Measurements from ENCODE around the gene NCEH1.
"Not testable (repeated sequence)": the region's sequence is repeated elsewhere in the genome, so short reads cannot be mapped to it uniquely, and the experiment has no call there.

Gene NCEH1

DNA sequence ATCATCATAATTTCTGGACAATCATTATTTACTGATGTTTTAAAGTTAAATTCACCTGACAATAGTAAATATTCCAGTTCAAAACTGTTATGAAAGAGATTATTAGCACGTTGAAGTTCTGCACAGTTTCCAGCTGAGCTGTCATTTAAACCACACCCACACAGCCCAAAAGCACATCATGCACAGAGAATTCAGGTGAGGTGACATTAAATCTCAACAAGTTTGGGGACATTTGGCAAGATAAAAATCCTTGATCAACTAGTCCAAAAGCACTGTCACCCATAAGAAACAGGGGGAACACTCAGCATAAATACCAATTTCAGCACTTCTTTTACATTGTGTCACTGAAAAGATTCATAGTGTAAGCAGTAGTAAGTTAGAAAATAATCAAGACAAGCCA, 6.9 kb downstream of the NCEH1 start:
- Histone ChIP-seq H3K9ac (ENCODE audit: low read depth, low read length) (no peak overlapping the region), H3K4me1 (ENCODE audit: control insufficient read depth, insufficient read depth, low read length) (peaks cover 13% of the 10 kb centered on the region), H3K36me3 (ENCODE audit: control insufficient read depth, insufficient read depth, low read length) (no peaks in the 10 kb centered on the region), H3K27me3 (ENCODE audit: control insufficient read depth, insufficient read depth, low read length) (no peaks in the 10 kb centered on the region), H3K4me3 (ENCODE audit: low read depth, low read length) (no peak overlapping the region), H3K9me3 (ENCODE audit: control insufficient read depth, insufficient read depth, low read length) (no peaks in the 10 kb centered on the region)

GRCh38 chr3:172702731-172703130, 8.1 kb downstream of the NCEH1 start:
- not testable (repeated sequence) for H3K9me3 ChIP-seq (ENCODE audit: control insufficient read depth, insufficient read depth, low read length); H3K9ac ChIP-seq (ENCODE audit: low read depth, low read length); H3K4me3 ChIP-seq (ENCODE audit: low read depth, low read length); H3K27me3 ChIP-seq (ENCODE audit: control insufficient read depth, insufficient read depth, low read length); H3K36me3 ChIP-seq (ENCODE audit: control insufficient read depth, insufficient read depth, low read length)
- H3K4me1 ChIP-seq (ENCODE audit: control insufficient read depth, insufficient read depth, low read length), result peaks cover 11% of the 10 kb centered on the region

- Histone ChIP-seq H3K9ac (ENCODE audit: low read depth, low read length) (no peak overlapping the region), H3K4me1 (ENCODE audit: control insufficient read depth, insufficient read depth, low read length) (peaks cover 15% of the 10 kb centered on the region), H3K27me3 (ENCODE audit: control insufficient read depth, insufficient read depth, low read length) (no peaks in the 10 kb centered on the region), H3K9me3 (ENCODE audit: control insufficient read depth, insufficient read depth, low read length) (no peaks in the 10 kb centered on the region), H3K4me3 (ENCODE audit: low read depth, low read length) (no peak overlapping the region), H3K36me3 (ENCODE audit: control insufficient read depth, insufficient read depth, low read length) (no peaks in the 10 kb centered on the region)
These were observed 8.6 kb downstream of the NCEH1 start for GRCh38 chr3:172702256-172702655.

DNA sequence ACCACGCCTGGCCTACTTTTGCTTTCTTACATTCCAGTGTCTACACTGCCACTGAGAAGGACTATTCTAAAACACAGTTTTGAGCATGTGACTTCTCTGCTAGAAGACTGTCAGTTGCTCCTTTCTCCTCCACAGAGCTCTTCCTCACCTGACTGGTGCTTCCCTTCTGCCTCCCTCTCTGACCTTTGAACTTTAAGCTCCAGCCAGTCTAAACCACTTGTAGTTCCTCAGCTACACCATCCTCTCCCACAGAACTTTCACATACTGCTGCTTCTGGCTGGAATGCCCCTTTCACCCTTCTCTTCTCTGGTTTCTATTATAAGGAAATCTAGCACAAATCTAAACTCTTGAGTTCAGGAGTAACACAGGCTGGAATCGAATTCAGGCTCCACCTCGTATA, 9.1 kb downstream of the NCEH1 start:
- Histone ChIP-seq H3K36me3 (ENCODE audit: control insufficient read depth, insufficient read depth, low read length) (no peaks in the 10 kb centered on the region), H3K9me3 (ENCODE audit: control insufficient read depth, insufficient read depth, low read length) (no peaks in the 10 kb centered on the region), H3K27me3 (ENCODE audit: control insufficient read depth, insufficient read depth, low read length) (no peaks in the 10 kb centered on the region), H3K4me3 (ENCODE audit: low read depth, low read length) (no peak overlapping the region), H3K4me1 (ENCODE audit: control insufficient read depth, insufficient read depth, low read length) (peaks cover 12% of the 10 kb centered on the region), H3K9ac (ENCODE audit: low read depth, low read length) (no peak overlapping the region)

DNA sequence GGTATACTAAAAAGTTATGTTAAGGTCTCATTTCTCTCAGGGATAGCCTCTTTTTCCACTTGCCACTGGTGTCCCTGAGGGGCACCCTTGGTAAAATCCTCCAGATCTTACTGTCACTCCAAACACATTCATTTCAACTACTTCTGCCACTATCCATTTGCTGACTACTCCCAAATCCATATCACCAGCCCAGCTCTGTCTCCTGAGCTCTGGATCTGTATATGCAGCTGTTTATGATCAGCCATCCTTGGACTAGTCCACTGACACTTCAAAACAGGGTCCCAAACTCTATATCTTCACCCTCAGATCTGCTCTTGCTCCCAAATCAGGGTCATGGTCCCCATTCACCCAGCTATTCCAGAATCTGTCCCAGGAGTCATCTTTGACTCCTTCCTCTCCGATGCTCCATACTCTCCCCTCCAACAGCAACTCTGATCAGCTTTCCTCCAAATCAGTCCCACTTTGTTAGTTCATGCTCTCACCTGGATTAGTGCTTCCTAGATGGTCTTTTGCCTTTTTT, 9.9 kb downstream of the NCEH1 start:
- Histone ChIP-seq H3K4me3 (ENCODE audit: low read depth, low read length) (no peak overlapping the region), H3K9me3 (ENCODE audit: control insufficient read depth, insufficient read depth, low read length) (no peaks in the 10 kb centered on the region), H3K27me3 (ENCODE audit: control insufficient read depth, insufficient read depth, low read length) (no peaks in the 10 kb centered on the region), H3K9ac (ENCODE audit: low read depth, low read length) (no peak overlapping the region), H3K4me1 (ENCODE audit: control insufficient read depth, insufficient read depth, low read length) (peaks cover 12% of the 10 kb centered on the region), H3K36me3 (ENCODE audit: control insufficient read depth, insufficient read depth, low read length) (no peaks in the 10 kb centered on the region)

GRCh38 chr3:172700256-172700655, 10.6 kb downstream of the NCEH1 start:
- Histone ChIP-seq H3K36me3 (ENCODE audit: control insufficient read depth, insufficient read depth, low read length) (no peaks in the 10 kb centered on the region), H3K4me1 (ENCODE audit: control insufficient read depth, insufficient read depth, low read length) (peaks cover 12% of the 10 kb centered on the region), H3K9ac (ENCODE audit: low read depth, low read length) (no peak overlapping the region), H3K27me3 (ENCODE audit: control insufficient read depth, insufficient read depth, low read length) (no peaks in the 10 kb centered on the region), H3K9me3 (ENCODE audit: control insufficient read depth, insufficient read depth, low read length) (no peaks in the 10 kb centered on the region), H3K4me3 (ENCODE audit: low read depth, low read length) (no peak overlapping the region)

- Histone ChIP-seq H3K27me3 (ENCODE audit: control insufficient read depth, insufficient read depth, low read length) (no peaks in the 10 kb centered on the region), H3K4me3 (ENCODE audit: low read depth, low read length) (no peak overlapping the region), H3K9me3 (ENCODE audit: control insufficient read depth, insufficient read depth, low read length) (no peaks in the 10 kb centered on the region), H3K4me1 (ENCODE audit: control insufficient read depth, insufficient read depth, low read length) (peaks cover 12% of the 10 kb centered on the region), H3K36me3 (ENCODE audit: control insufficient read depth, insufficient read depth, low read length) (no peaks in the 10 kb centered on the region), H3K9ac (ENCODE audit: low read depth, low read length) (no peak overlapping the region)
These were observed 11.8 kb downstream of the NCEH1 start for GRCh38 chr3:172699031-172699430.

DNA sequence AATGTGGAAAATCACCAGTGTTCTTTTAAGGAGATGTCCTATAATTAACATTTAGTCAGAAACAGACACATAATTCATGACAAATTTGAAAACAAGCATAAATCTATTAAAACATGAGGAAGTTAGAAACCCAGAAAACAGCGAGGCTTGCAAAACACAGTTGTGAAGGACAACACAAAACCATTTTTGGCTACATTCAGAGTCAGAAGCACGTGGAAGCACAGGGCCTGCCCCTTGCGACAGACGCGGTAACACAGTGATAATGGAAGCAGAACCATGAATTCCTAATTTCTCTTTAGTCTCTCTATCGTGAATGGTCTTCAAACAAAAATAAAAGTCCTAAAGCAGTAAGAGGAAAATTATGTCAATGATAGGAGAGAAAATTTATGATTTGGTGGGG, 12.2 kb downstream of the NCEH1 start:
- H3K4me3 ChIP-seq (ENCODE audit: low read depth, low read length), result no peak overlapping the region
- no peaks in the 10 kb centered on the region for H3K36me3 ChIP-seq (ENCODE audit: control insufficient read depth, insufficient read depth, low read length)
- no peaks in the 10 kb centered on the region for H3K27me3 ChIP-seq (ENCODE audit: control insufficient read depth, insufficient read depth, low read length)
- H3K9ac ChIP-seq (ENCODE audit: low read depth, low read length), result no peak overlapping the region
- peaks cover 12% of the 10 kb centered on the region for H3K4me1 ChIP-seq (ENCODE audit: control insufficient read depth, insufficient read depth, low read length)
- no peaks in the 10 kb centered on the region for H3K9me3 ChIP-seq (ENCODE audit: control insufficient read depth, insufficient read depth, low read length)

DNA sequence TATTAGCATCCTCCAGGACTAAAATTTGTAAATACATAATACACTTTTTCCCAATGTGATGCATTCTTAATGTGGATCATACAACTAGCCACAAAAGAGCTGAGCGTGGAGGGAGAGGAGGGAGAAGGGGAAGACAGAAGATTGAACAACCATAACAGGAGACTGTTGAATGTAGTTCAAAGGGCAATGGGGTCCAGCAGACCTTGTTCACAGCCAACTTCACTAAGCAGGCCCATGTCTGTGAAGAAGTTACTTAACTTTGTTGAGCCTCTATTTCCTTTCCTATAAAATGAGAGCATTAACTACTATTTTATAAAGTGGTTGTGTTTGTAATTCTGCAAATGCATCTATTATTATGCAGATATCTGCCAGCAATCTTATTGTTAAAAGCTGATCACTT, 13.3 kb downstream of the NCEH1 start:
- H3K4me1 ChIP-seq (ENCODE audit: control insufficient read depth, insufficient read depth, low read length), result peaks cover 12% of the 10 kb centered on the region
- no peak overlapping the region for H3K9ac ChIP-seq (ENCODE audit: low read depth, low read length)
- H3K9me3 ChIP-seq (ENCODE audit: control insufficient read depth, insufficient read depth, low read length), result no peaks in the 10 kb centered on the region
- H3K27me3 ChIP-seq (ENCODE audit: control insufficient read depth, insufficient read depth, low read length), result no peaks in the 10 kb centered on the region
- H3K4me3 ChIP-seq (ENCODE audit: low read depth, low read length), result no peak overlapping the region
- H3K36me3 ChIP-seq (ENCODE audit: control insufficient read depth, insufficient read depth, low read length), result no peaks in the 10 kb centered on the region

- H3K9ac ChIP-seq (ENCODE audit: low read depth, low read length), result no peak overlapping the region
These were observed 14.5 kb downstream of the NCEH1 start for GRCh38 chr3:172696357-172696756.

DNA sequence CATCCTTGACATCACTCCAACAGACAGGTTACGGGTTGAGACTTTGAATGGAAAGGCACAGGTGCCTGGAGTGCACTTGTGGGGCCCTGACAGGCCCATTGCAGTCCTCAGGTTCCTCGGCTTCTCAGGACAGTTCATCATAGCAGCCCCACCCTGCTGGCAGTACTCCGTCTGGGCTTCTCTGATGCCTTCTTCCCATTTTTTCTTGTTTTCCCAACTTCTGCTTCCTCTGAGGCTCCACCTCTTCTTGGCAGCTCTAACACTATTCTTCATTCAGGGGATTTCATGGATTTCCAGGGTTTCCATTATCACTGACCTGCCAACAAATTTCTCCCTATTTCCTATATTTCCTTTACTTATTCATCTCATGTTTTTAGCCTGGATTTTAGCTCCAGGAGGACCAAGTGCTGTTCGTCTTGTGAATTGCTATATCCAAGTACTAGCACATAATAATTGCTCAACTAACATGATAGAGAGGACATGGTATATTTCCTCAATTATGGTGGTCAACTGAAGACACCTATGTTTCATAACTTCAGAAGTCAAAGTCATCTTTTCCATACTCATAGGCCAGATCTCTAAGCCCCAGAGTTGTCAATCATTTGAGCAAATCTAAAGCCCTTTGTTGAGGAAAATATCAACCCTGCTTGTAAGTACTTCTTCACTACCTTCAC, 16.2 kb downstream of the NCEH1 start:
- no peaks in the 10 kb centered on the region for H3K27me3 ChIP-seq (ENCODE audit: control insufficient read depth, insufficient read depth, low read length)
- H3K4me3 ChIP-seq (ENCODE audit: low read depth, low read length), result no peak overlapping the region
- no peaks in the 10 kb centered on the region for H3K9me3 ChIP-seq (ENCODE audit: control insufficient read depth, insufficient read depth, low read length)
- peaks cover 12% of the 10 kb centered on the region for H3K4me1 ChIP-seq (ENCODE audit: control insufficient read depth, insufficient read depth, low read length)
- H3K36me3 ChIP-seq (ENCODE audit: control insufficient read depth, insufficient read depth, low read length), result no peaks in the 10 kb centered on the region
- H3K9ac ChIP-seq (ENCODE audit: low read depth, low read length), result no peak overlapping the region

More at GRCh38 chr3:172696357-172696756, 14.5 kb downstream of the NCEH1 start:
- Histone ChIP-seq H3K27me3 (ENCODE audit: control insufficient read depth, insufficient read depth, low read length) (no peaks in the 10 kb centered on the region), H3K36me3 (ENCODE audit: control insufficient read depth, insufficient read depth, low read length) (no peaks in the 10 kb centered on the region), H3K9me3 (ENCODE audit: control insufficient read depth, insufficient read depth, low read length) (no peaks in the 10 kb centered on the region), H3K4me1 (ENCODE audit: control insufficient read depth, insufficient read depth, low read length) (peaks cover 12% of the 10 kb centered on the region), H3K4me3 (ENCODE audit: low read depth, low read length) (no peak overlapping the region)

DNA sequence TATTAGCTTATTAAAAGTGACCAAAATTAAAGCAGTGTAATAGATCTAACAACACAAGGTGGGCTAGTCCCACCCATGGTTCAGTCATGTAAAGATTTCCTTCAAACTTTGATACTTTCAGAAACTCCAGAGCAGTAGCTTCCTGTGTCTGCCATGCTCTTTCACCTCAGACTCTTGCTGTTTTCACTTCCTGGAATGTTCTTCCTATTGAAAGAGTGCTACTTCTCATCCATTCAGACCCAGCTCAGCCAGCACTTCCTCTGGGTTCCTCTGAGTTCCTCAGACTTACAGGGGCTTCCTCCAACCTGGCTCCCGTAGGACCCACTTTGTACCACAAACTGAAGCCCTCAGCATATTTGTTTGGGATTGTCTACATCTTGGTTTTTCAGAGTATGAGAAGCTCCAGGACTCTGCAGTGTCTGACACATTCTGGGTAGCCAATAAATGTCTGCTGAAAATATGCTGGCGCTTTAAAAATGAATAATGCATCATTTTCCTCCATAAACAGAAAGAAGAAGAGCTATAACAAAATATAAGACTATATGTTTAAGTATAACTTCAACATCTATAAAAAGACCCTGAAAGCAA, 18.0 kb downstream of the NCEH1 start:
- H3K4me3 ChIP-seq (ENCODE audit: low read depth, low read length), result no peak overlapping the region
- H3K9me3 ChIP-seq (ENCODE audit: control insufficient read depth, insufficient read depth, low read length), result no peaks in the 10 kb centered on the region
- H3K27me3 ChIP-seq (ENCODE audit: control insufficient read depth, insufficient read depth, low read length), result no peaks in the 10 kb centered on the region
- no peak overlapping the region for H3K9ac ChIP-seq (ENCODE audit: low read depth, low read length)
- H3K4me1 ChIP-seq (ENCODE audit: control insufficient read depth, insufficient read depth, low read length), result peaks cover 14% of the 10 kb centered on the region
- H3K36me3 ChIP-seq (ENCODE audit: control insufficient read depth, insufficient read depth, low read length), result no peaks in the 10 kb centered on the region
